Measurements from ENCODE around the gene SEMA3B.
A peak's percentile ranks its signal among the peaks of the same experiment; 100 is the strongest.
"Not testable (repeated sequence)": the region's sequence is repeated elsewhere in the genome, so short reads cannot be mapped to it uniquely, and the experiment has no call there.

Gene SEMA3B

DNA sequence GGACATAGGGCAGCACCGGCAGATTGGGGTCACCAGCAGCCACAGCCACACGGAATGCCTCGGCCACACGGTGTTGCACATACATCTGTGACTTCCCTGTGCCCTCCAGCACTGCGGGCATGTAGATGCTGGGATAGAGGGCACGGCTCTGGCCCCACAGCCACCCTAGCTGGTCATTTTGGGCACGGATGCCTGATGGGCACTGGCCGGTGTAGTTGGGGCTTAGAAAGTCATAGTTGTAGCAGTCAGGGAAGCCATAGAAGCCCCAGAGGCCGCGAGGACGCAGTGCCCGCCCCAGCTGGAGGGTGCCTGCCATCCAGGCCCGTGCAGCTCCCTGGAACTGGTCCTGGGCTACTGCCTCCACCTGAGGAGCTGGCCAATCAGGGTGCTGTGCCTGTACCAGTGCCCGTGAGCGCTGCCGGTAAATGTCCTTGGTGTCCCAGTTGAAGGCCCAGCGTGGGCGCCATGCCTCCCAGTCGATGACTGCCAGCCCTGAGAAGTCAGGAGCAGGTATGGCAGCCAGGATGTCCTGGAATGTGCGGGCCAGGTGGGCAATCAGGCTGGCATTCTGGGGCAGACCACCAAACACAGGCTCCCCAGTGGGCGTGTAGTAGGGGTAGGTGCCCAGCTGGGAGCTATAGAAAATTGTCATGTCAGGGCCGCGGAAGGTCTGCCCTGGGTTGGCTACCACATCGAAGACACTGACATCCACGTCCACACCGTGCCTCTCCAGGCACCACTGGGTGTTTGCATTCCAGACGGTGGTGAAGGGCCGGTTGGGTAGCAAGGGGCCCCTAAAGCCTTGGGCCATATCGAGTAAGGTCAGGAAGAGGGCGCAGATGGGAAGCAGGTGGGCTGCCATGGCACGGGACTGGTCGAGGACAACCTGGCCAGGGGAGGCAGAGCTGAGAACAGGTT, 33.4 kb downstream of the SEMA3B start:
- peaks cover 20% of the 10 kb centered on the region for H3K4me1 ChIP-seq (ENCODE audit: control insufficient read depth, insufficient read depth, low read length, unreplicated experiment)
- no peaks in the 10 kb centered on the region for H3K27me3 ChIP-seq (ENCODE audit: insufficient read depth, low read length)
- H3K27ac ChIP-seq (ENCODE audit: low read depth, low read length), result no peak overlapping the region
- H2AFZ ChIP-seq (ENCODE audit: low read length, unreplicated experiment), result no peak overlapping the region
- H3K79me2 ChIP-seq (ENCODE audit: control insufficient read depth, insufficient read depth, low read length, unreplicated experiment), result peaks cover 5% of the 10 kb centered on the region
- H3K4me3 ChIP-seq (ENCODE audit: low read depth, low read length), result no peak overlapping the region
- no peaks in the 10 kb centered on the region for H3K36me3 ChIP-seq (ENCODE audit: insufficient read depth, low read length)

DNA sequence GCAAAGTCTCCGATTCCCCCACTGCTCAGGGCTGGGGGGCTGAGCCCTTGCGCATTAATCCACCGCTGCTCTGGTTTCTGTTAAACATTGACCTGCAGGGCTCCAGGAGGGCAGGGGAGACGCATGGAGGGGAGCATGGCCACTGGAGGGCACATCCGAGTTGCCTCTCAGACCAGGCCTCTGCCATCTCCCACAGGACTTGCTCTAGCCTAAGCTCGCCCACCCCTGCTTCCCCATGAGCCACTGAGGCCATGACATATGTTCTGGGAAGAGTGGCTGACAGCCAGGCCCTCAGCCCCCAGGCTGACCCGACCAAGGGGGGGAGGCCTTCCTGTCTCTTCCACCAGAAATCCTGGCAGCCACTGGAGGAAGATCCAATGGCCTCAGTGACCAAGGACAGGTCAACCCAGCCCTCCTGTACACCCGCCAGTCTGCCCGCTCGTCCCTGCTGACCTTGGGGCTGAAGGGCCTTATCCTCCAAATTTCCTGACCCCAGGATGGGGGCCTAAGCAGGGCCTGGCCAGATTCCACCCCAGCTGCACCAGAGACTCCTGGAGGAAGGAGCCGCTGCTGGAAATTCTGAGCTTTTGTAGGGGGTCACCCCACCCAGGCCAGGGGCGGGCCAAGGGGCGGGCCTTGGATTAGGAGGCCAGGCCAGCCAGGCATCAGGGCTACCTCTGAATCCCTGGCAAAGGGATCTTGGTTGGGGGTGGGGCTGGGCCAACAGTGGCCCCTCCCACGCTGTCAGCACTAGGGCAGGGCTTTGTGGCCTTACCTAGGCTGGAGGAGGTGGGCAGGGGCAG, 34.3 kb downstream of the SEMA3B start, which contains the start of gene HYAL1:
Gene HYAL1, minus strand, starts transcription at position 562 of the 803 bp plus-strand sequence. CDS start 618 bp downstream, outside the sequence.
- Histone ChIP-seq H3K36me3 (ENCODE audit: insufficient read depth, low read length) (no peaks in the 10 kb centered on the region), H3K27me3 (ENCODE audit: insufficient read depth, low read length) (no peaks in the 10 kb centered on the region), H3K27ac (ENCODE audit: low read depth, low read length) (no peak within 1 kb of the TSS), H2AFZ (ENCODE audit: low read length, unreplicated experiment) (no peak within 1 kb of the TSS), H3K79me2 (ENCODE audit: control insufficient read depth, insufficient read depth, low read length, unreplicated experiment) (peaks cover 5% of the 10 kb centered on the region), H3K4me3 (ENCODE audit: low read depth, low read length) (0 out of 2 replicates have a peak within 1 kb of the TSS, but pooled peaks have one; percentile 10), H3K4me1 (ENCODE audit: control insufficient read depth, insufficient read depth, low read length, unreplicated experiment) (peaks cover 17% of the 10 kb centered on the region)

DNA sequence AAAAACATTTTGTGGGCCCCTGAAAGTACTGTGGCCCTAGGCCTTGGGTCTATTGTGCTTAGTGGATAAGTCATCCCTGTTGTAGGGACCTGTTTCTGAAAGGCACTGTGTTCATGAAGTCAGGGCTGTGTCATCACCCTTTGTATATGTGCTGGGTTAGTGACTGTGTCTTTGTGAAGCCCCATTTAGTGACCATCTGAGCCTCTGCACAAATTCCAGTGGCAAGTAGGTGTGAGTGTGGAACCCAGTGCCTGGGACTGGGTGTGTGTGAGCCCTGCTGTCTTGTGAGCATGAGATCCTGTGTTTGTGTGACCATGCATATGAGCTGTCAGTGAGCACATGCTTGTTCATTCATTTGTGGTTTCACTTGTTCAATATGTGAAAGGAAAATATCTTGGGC, 35.7 kb downstream of the SEMA3B start:
- no peak overlapping the region for H3K4me3 ChIP-seq (ENCODE audit: low read depth, low read length)
- peaks cover 3% of the 10 kb centered on the region; the same call in 1 of the 2 replicates for H3K36me3 ChIP-seq (ENCODE audit: insufficient read depth, low read length)
- H2AFZ ChIP-seq (ENCODE audit: low read length, unreplicated experiment), result no peak overlapping the region
- H3K27ac ChIP-seq (ENCODE audit: low read depth, low read length), result no peak overlapping the region
- no peaks in the 10 kb centered on the region for H3K27me3 ChIP-seq (ENCODE audit: insufficient read depth, low read length)
- H3K4me1 ChIP-seq (ENCODE audit: control insufficient read depth, insufficient read depth, low read length, unreplicated experiment), result peaks cover 16% of the 10 kb centered on the region
- H3K79me2 ChIP-seq (ENCODE audit: control insufficient read depth, insufficient read depth, low read length, unreplicated experiment), result peaks cover 3% of the 10 kb centered on the region

DNA sequence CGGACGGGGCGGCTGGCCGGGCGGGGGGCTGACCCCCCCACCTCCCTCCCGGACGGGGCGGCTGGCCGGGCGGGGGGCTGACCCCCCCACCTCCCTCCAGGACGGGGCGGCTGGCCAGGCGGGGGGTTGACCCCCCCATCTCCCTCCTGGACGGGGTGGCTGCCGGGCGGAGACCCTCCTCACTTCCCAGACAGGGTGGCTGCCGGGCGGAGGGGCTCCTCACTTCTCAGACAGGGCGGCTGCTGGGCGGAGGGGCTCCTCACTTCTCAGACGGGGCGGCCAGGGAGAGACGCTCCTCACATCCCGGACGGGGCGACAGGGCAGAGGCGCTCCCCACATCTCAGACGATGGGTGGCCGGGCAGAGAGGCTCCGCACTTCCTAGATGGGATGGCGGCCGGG, 43.1 kb downstream of the SEMA3B start:
- H2AFZ ChIP-seq (ENCODE audit: low read length, unreplicated experiment); H3K27me3 ChIP-seq (ENCODE audit: insufficient read depth, low read length); H3K4me3 ChIP-seq (ENCODE audit: low read depth, low read length); H3K79me2 ChIP-seq (ENCODE audit: control insufficient read depth, insufficient read depth, low read length, unreplicated experiment); H3K27ac ChIP-seq (ENCODE audit: low read depth, low read length); H3K4me1 ChIP-seq (ENCODE audit: control insufficient read depth, insufficient read depth, low read length, unreplicated experiment): not testable (repeated sequence)
- H3K36me3 ChIP-seq (ENCODE audit: insufficient read depth, low read length), result peaks cover 10% of the 10 kb centered on the region; the same call in 1 of the 2 replicates

DNA sequence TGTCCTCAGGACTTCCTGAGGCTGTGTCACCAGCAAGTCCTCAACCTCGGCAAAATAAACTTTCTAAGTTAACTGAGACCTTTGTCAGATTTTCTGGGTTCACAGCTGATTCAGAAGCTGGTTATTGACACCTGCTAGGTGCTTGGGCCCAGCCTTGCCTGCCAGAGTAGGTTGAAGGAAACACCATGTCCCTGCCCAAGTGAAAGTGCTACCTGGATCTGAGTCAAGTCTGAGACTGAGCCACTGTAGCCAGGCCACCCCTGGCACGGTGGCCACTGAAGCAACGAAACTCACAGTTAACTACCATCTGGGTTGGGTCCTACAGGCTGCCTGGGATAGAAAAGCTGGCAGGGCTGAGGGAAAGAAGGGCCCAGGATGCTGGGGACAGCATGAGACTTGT, 45.4 kb downstream of the SEMA3B start:
- H2AFZ ChIP-seq (ENCODE audit: low read length, unreplicated experiment), result no peak overlapping the region
- no peak overlapping the region for H3K27ac ChIP-seq (ENCODE audit: low read depth, low read length)
- H3K36me3 ChIP-seq (ENCODE audit: insufficient read depth, low read length), result peaks cover 14% of the 10 kb centered on the region; the same call in 1 of the 2 replicates

DNA sequence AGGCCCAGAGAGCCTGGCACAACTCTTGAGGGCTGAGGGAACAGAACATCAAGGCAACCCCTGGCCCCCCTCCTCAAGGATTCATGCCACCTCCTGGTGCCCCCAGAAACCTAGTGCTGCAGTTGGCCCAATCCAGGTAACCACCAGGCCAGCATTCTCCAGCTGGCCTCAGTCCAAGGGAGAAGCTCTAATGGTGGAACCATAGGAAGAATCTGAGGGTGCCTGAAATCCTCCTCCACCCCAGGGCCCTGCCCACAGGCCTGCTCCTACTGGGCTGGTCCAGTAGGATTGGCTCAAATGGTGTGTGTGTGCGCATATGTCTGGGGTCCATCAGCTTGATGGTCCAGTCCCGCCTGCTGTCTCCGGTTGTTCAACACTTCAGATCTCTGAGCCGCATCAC, 45.9 kb downstream of the SEMA3B start:
- Histone ChIP-seq H3K36me3 (ENCODE audit: insufficient read depth, low read length) (peaks cover 12% of the 10 kb centered on the region; the same call in 1 of the 2 replicates), H3K79me2 (ENCODE audit: control insufficient read depth, insufficient read depth, low read length, unreplicated experiment) (peaks cover 13% of the 10 kb centered on the region), H2AFZ (ENCODE audit: low read length, unreplicated experiment) (no peak overlapping the region), H3K27ac (ENCODE audit: low read depth, low read length) (no peak overlapping the region), H3K4me3 (ENCODE audit: low read depth, low read length) (no peak overlapping the region), H3K4me1 (ENCODE audit: control insufficient read depth, insufficient read depth, low read length, unreplicated experiment) (peaks cover 10% of the 10 kb centered on the region), H3K27me3 (ENCODE audit: insufficient read depth, low read length) (no peaks in the 10 kb centered on the region)

More for the DNA sequence above, 45.4 kb downstream of the SEMA3B start:
- Histone ChIP-seq H3K4me3 (ENCODE audit: low read depth, low read length) (no peak overlapping the region), H3K4me1 (ENCODE audit: control insufficient read depth, insufficient read depth, low read length, unreplicated experiment) (peaks cover 10% of the 10 kb centered on the region), H3K27me3 (ENCODE audit: insufficient read depth, low read length) (no peaks in the 10 kb centered on the region), H3K79me2 (ENCODE audit: control insufficient read depth, insufficient read depth, low read length, unreplicated experiment) (peaks cover 8% of the 10 kb centered on the region)

DNA sequence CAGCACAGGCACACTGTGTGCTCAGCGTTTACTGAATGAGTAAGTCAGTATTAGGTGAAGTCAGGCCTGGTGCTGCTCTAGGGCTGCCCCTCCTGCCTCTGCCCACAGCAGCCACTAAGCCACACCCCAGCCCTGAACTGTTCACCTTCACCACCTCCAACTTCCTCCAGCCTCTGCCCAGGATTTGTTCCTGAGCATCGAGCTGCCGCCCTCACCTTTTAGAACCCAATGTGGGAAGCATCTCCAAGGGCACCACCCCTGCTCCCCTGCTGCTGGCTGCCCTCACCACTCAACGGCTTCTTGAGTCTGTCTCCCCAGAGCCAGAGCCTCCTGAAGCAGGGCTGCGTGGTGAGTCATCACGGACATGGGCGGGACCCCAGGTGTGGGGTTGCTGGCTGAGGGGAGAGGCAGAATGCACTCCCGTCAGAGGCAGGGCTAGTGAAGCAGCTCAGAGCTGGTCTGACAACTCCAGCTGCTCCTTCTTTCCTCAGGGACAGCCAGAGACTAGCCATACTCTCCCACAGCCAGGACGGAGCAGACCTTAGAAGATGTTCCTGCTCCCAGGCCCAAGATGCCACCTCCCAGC, 47.8 kb downstream of the SEMA3B start:
- Histone ChIP-seq H3K27me3 (ENCODE audit: insufficient read depth, low read length) (no peaks in the 10 kb centered on the region), H3K4me3 (ENCODE audit: low read depth, low read length) (no peak overlapping the region), H3K27ac (ENCODE audit: low read depth, low read length) (no peak overlapping the region), H3K36me3 (ENCODE audit: insufficient read depth, low read length) (peaks cover 10% of the 10 kb centered on the region; the same call in 1 of the 2 replicates), H3K4me1 (ENCODE audit: control insufficient read depth, insufficient read depth, low read length, unreplicated experiment) (peaks cover 17% of the 10 kb centered on the region), H2AFZ (ENCODE audit: low read length, unreplicated experiment) (no peak overlapping the region), H3K79me2 (ENCODE audit: control insufficient read depth, insufficient read depth, low read length, unreplicated experiment) (peaks cover 22% of the 10 kb centered on the region)

DNA sequence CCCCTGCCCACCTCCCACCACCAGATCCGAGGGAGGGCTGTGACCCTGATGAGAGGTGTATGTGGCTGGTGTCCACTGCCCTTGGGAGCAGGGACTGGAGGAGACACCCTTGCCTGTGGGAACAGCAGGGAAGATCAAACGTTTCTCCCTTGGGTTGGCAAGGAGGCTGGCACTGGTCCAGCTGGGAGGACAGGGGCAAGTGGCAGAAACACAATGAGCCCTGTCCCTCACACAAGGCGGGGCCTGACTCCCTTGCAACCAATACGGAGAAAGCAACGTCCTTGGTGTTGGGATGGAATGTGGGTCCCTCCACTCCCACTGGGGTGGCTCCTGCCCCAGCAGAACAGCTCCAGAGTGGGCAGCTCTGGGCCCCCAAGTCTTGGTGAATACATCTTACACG, 48.4 kb downstream of the SEMA3B start:
- Histone ChIP-seq H3K4me1 (ENCODE audit: control insufficient read depth, insufficient read depth, low read length, unreplicated experiment) (peaks cover 23% of the 10 kb centered on the region), H3K36me3 (ENCODE audit: insufficient read depth, low read length) (peaks cover 10% of the 10 kb centered on the region; the same call in 1 of the 2 replicates), H3K27me3 (ENCODE audit: insufficient read depth, low read length) (no peaks in the 10 kb centered on the region), H3K27ac (ENCODE audit: low read depth, low read length) (no peak overlapping the region), H3K79me2 (ENCODE audit: control insufficient read depth, insufficient read depth, low read length, unreplicated experiment) (peaks cover 22% of the 10 kb centered on the region), H3K4me3 (ENCODE audit: low read depth, low read length) (no peak overlapping the region), H2AFZ (ENCODE audit: low read length, unreplicated experiment) (no peak overlapping the region)

DNA sequence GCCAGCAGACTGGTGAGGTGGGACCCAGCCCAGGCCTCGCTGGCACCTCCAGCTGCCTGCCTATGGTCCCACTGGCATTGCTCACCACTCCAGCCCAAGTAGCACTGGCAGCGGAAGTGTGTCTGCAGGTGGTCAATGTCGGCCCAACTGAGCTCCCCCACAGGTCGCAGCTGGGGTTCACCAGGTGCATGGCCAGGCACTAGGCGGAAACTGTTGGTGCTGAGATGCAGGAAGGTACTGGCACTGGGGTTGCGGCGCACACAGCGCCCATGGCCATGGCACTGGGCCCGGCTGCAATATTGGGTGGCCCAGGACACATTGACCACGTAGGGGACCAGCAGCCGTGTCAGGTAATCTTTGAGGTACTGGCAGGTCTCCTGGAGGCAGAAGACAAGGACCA, 49.2 kb downstream of the SEMA3B start:
- H3K27me3 ChIP-seq (ENCODE audit: insufficient read depth, low read length), result no peaks in the 10 kb centered on the region
- peaks cover 22% of the 10 kb centered on the region for H3K79me2 ChIP-seq (ENCODE audit: control insufficient read depth, insufficient read depth, low read length, unreplicated experiment)
- H3K36me3 ChIP-seq (ENCODE audit: insufficient read depth, low read length), result peaks cover 10% of the 10 kb centered on the region; the same call in 1 of the 2 replicates
- no peak overlapping the region for H3K4me3 ChIP-seq (ENCODE audit: low read depth, low read length)
- no peak overlapping the region for H2AFZ ChIP-seq (ENCODE audit: low read length, unreplicated experiment)
- H3K27ac ChIP-seq (ENCODE audit: low read depth, low read length), result no peak overlapping the region
- H3K4me1 ChIP-seq (ENCODE audit: control insufficient read depth, insufficient read depth, low read length, unreplicated experiment), result peaks cover 29% of the 10 kb centered on the region

DNA sequence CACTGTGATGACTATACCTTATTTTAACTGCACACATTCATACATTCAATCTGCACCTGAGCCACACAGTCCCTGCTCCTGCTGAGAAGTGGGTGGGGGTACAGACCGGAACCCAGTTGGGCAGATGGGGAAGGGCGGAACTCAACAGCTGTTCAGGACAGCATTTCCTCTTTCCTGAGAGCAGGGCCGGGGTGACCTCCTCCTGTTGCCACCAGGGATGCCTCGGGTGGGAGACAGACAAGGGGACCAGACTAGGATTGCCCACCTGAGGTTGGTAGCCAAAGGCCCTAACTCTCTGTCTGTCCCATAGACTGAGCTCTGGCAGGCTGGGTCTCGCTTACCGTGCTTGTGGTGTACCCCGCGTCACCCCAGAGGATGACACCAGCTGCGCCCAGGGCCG, 49.7 kb downstream of the SEMA3B start:
- Histone ChIP-seq H3K4me3 (ENCODE audit: low read depth, low read length) (no peak overlapping the region), H2AFZ (ENCODE audit: low read length, unreplicated experiment) (no peak overlapping the region), H3K79me2 (ENCODE audit: control insufficient read depth, insufficient read depth, low read length, unreplicated experiment) (peaks cover 22% of the 10 kb centered on the region), H3K27me3 (ENCODE audit: insufficient read depth, low read length) (no peaks in the 10 kb centered on the region), H3K27ac (ENCODE audit: low read depth, low read length) (no peak overlapping the region), H3K4me1 (ENCODE audit: control insufficient read depth, insufficient read depth, low read length, unreplicated experiment) (peaks cover 33% of the 10 kb centered on the region), H3K36me3 (ENCODE audit: insufficient read depth, low read length) (peaks cover 10% of the 10 kb centered on the region; the same call in 1 of the 2 replicates)
